ENCODE data around the gene CRAT.
"Not testable (repeated sequence)": the region's sequence is repeated elsewhere in the genome, so short reads cannot be mapped to it uniquely, and the experiment has no call there.

The CRAT gene

GRCh38 chr9:129113645-129114304 is 3.2 kb upstream of the CRAT start:
- in situ Hi-C loops (cut with MboI; ENCODE audit: low sequenced_read_pairs): no loop called here

- in situ Hi-C loops (cut with MboI; ENCODE audit: low sequenced_read_pairs): not testable (repeated sequence)
These were observed 1.9 kb upstream of the CRAT start for GRCh38 chr9:129112526-129112925.

- in situ Hi-C loops (cut with MboI; ENCODE audit: low sequenced_read_pairs): no loop called here
These were observed 1.0 kb upstream of the CRAT start for GRCh38 chr9:129111528-129112151.

GRCh38 chr9:129109952-129110739 is 447 bp downstream of the CRAT start:
- in situ Hi-C loops (cut with MboI; ENCODE audit: low sequenced_read_pairs): no loop called here

- in situ Hi-C loops (cut with MboI; ENCODE audit: low sequenced_read_pairs): no loop called here
These were observed 1.1 kb downstream of the CRAT start for GRCh38 chr9:129109537-129109903.

- in situ Hi-C loops (cut with MboI; ENCODE audit: low sequenced_read_pairs): no loop called here
These were observed 1.6 kb downstream of the CRAT start for GRCh38 chr9:129108805-129109536.

GRCh38 chr9:129108083-129108804 is 2.3 kb downstream of the CRAT start:
- in situ Hi-C loops (cut with MboI; ENCODE audit: low sequenced_read_pairs): no loop called here

GRCh38 chr9:129107651-129108050 is 2.9 kb downstream of the CRAT start:
- in situ Hi-C loops (cut with MboI; ENCODE audit: low sequenced_read_pairs): no loop called here

GRCh38 chr9:129105857-129106694 is 4.5 kb downstream of the CRAT start:
- in situ Hi-C loops (cut with MboI; ENCODE audit: low sequenced_read_pairs): no loop called here

GRCh38 chr9:129104051-129104450 is 6.5 kb downstream of the CRAT start:
- in situ Hi-C loops (cut with MboI; ENCODE audit: low sequenced_read_pairs): no loop called here

GRCh38 chr9:129103595-129103965 is 7.0 kb downstream of the CRAT start:
- in situ Hi-C loops (cut with MboI; ENCODE audit: low sequenced_read_pairs): no loop called here

GRCh38 chr9:129102791-129103594 is 7.6 kb downstream of the CRAT start:
- in situ Hi-C loops (cut with MboI; ENCODE audit: low sequenced_read_pairs): no loop called here

- in situ Hi-C loops (cut with MboI; ENCODE audit: low sequenced_read_pairs): no loop called here
These were observed 8.5 kb downstream of the CRAT start for GRCh38 chr9:129102095-129102525.

- in situ Hi-C loops (cut with MboI; ENCODE audit: low sequenced_read_pairs): no loop called here
These were observed 9.3 kb downstream of the CRAT start for GRCh38 chr9:129101279-129101678.

- in situ Hi-C loops (cut with MboI; ENCODE audit: low sequenced_read_pairs): no loop called here
These were observed 10.0 kb downstream of the CRAT start for GRCh38 chr9:129100383-129101169.

GRCh38 chr9:129098328-129098727 is 12.3 kb downstream of the CRAT start:
- in situ Hi-C loops (cut with MboI; ENCODE audit: low sequenced_read_pairs): no loop called here

GRCh38 chr9:129097671-129098306 is 12.8 kb downstream of the CRAT start:
- in situ Hi-C loops (cut with MboI; ENCODE audit: low sequenced_read_pairs): no loop called here

- in situ Hi-C loops (cut with MboI; ENCODE audit: low sequenced_read_pairs): no loop called here
These were observed 14.7 kb downstream of the CRAT start for GRCh38 chr9:129095908-129096307.

All from HL-60/S4 treated with phorbol 12-myristate 13-acetate at 8.2 ng/mL for 4 days and 3 days (cell line).